ENCODE results near the gene TMUB2. TPM values are rescaled to one million over a fixed set of nuclear protein-coding genes. Genes with fewer than 3 reads are reported as not detected.
"Not testable (repeated sequence)": the region's sequence is repeated elsewhere in the genome, so short reads cannot be mapped to it uniquely, and the experiment has no call there.

The TMUB2 gene
- 19.1 and 25.7 TPM in 2 replicates for total RNA-seq (2014; rRNA removed; shearing (Covaris generic))

GRCh38 chr17:44186307-44187130 lies at the start of gene TMUB2:
Gene TMUB2 (plus strand): TSS chr17:44186972. CDS start chr17:44187709, 737 bp downstream.
- Histone ChIP-seq H3K27me3 (ENCODE audit: control insufficient read depth, insufficient read depth, low read length) (no peaks in the 10 kb centered on the region), H3K36me3 (replicated peaks; ENCODE audit: control insufficient read depth, insufficient read depth, low read length) (peaks cover 13% of the 10 kb centered on the region), H3K4me3 (ENCODE audit: insufficient read depth, low read depth, low read length) (peak within 1 kb of the TSS; percentile 93)
- peak; percentile 100 for DNase-seq

GRCh38 chr17:44137891-44138709 lies 48.7 kb upstream of the TMUB2 start:
- DNase-seq, result peak; percentile 91
- Histone ChIP-seq H3K4me3 (ENCODE audit: insufficient read depth, low read depth, low read length) (peak overlapping the region; percentile 16; the same call in 1 of the 2 replicates), H3K36me3 (replicated peaks; ENCODE audit: control insufficient read depth, insufficient read depth, low read length) (no peaks in the 10 kb centered on the region), H3K27me3 (ENCODE audit: control insufficient read depth, insufficient read depth, low read length) (no peaks in the 10 kb centered on the region)

GRCh38 chr17:44143921-44144320 lies 42.9 kb upstream of the TMUB2 start:
- not testable (repeated sequence) for H3K4me3 ChIP-seq (ENCODE audit: insufficient read depth, low read depth, low read length); DNase-seq; H3K27me3 ChIP-seq (ENCODE audit: control insufficient read depth, insufficient read depth, low read length)
- H3K36me3 ChIP-seq (replicated peaks; ENCODE audit: control insufficient read depth, insufficient read depth, low read length), result peaks cover 26% of the 10 kb centered on the region

- H3K36me3 ChIP-seq (replicated peaks; ENCODE audit: control insufficient read depth, insufficient read depth, low read length), result peaks cover 31% of the 10 kb centered on the region
- no peak for DNase-seq
- H3K27me3 ChIP-seq (ENCODE audit: control insufficient read depth, insufficient read depth, low read length), result no peaks in the 10 kb centered on the region
- no peak overlapping the region for H3K4me3 ChIP-seq (ENCODE audit: insufficient read depth, low read depth, low read length)
These were observed 41.6 kb upstream of the TMUB2 start for GRCh38 chr17:44144966-44145739.

DNA sequence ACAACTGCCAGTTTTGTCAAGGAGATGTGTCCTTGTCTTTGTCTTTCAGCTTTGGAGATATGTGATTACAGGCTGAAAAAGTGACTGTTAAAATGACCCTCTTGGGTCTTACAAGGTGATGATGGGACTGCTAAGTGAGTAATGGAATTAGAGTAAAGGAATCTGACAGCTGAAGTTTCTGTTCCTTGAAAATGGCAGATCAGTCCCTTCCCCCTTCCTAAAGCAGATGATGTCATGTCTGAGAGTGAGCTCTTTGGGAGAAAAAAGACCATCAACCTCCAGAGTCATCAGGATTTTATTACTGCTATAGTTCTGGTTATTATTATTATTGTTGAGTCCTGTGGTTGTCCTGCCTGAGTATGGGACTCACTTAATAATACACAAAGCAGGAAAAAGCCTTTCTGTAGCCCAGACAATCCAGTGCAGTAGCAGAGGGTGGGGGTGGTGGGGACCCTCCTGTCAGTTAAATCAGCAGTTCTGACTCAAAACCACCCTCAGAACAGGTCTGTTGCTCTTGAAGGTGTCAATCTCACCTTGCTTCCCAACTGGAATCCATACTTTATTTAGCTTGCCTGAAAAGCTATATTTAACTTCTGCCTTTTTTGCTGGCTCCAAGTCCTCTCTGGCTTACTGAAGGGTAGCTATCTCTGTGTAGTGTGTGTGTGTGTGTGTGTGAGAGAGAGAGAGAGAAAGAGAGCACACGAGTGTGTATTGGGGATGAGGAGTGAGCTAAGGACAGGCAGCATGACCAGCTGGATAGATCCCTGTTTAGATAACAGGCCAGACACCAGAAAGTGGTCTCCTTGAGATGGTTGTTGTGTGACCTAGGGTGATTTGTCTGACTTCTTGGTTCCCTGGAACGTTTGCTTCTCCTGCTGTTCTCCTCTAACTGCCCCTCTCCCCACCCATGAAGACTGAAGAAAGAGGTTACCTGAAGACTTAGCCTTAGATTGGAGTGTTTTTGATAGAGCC lies 40.1 kb upstream of the TMUB2 start:
- H3K27me3 ChIP-seq (ENCODE audit: control insufficient read depth, insufficient read depth, low read length), result no peaks in the 10 kb centered on the region
- no peak for DNase-seq
- H3K36me3 ChIP-seq (replicated peaks; ENCODE audit: control insufficient read depth, insufficient read depth, low read length), result peaks cover 32% of the 10 kb centered on the region
- no peak overlapping the region for H3K4me3 ChIP-seq (ENCODE audit: insufficient read depth, low read depth, low read length)

GRCh38 chr17:44147812-44148211 lies 39.0 kb upstream of the TMUB2 start:
- no peak overlapping the region for H3K4me3 ChIP-seq (ENCODE audit: insufficient read depth, low read depth, low read length)
- H3K27me3 ChIP-seq (ENCODE audit: control insufficient read depth, insufficient read depth, low read length), result no peaks in the 10 kb centered on the region
- H3K36me3 ChIP-seq (replicated peaks; ENCODE audit: control insufficient read depth, insufficient read depth, low read length), result peaks cover 38% of the 10 kb centered on the region
- DNase-seq, result no peak

DNA sequence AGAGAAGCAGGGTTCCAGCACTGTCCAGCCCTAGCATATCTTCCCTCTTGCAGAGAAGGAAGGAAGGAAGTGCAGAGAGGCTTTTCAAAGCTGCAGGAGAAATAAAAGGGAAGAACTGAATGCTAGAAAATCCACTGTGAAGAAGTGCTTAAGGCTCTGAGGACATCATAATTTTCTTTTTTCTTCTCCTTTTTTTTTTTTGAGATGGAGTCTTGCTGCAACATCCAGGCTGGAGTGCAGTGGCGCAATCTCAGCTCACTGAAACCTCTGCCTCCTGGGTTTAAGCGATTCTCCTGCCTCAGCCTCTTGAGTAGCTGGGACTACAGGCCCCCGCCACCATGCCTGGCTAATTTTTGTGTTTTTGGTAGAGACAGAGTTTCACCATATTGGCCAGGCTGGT lies 37.7 kb upstream of the TMUB2 start:
- H3K36me3 ChIP-seq (replicated peaks; ENCODE audit: control insufficient read depth, insufficient read depth, low read length), result peaks cover 38% of the 10 kb centered on the region
- not testable (repeated sequence) for H3K27me3 ChIP-seq (ENCODE audit: control insufficient read depth, insufficient read depth, low read length); DNase-seq

GRCh38 chr17:44149750-44150329 lies 36.9 kb upstream of the TMUB2 start:
- Histone ChIP-seq H3K36me3 (replicated peaks; ENCODE audit: control insufficient read depth, insufficient read depth, low read length) (peaks cover 41% of the 10 kb centered on the region), H3K4me3 (ENCODE audit: insufficient read depth, low read depth, low read length) (no peak overlapping the region), H3K27me3 (ENCODE audit: control insufficient read depth, insufficient read depth, low read length) (no peaks in the 10 kb centered on the region)
- DNase-seq, result no peak

More for the DNA sequence above, 37.7 kb upstream of the TMUB2 start:
- H3K4me3 ChIP-seq (ENCODE audit: insufficient read depth, low read depth, low read length), result not testable (repeated sequence)

GRCh38 chr17:44152875-44153274 lies 33.9 kb upstream of the TMUB2 start:
- Histone ChIP-seq H3K4me3 (ENCODE audit: insufficient read depth, low read depth, low read length) (no peak overlapping the region), H3K36me3 (replicated peaks; ENCODE audit: control insufficient read depth, insufficient read depth, low read length) (peaks cover 36% of the 10 kb centered on the region), H3K27me3 (ENCODE audit: control insufficient read depth, insufficient read depth, low read length) (no peaks in the 10 kb centered on the region)
- DNase-seq, result no peak

DNA sequence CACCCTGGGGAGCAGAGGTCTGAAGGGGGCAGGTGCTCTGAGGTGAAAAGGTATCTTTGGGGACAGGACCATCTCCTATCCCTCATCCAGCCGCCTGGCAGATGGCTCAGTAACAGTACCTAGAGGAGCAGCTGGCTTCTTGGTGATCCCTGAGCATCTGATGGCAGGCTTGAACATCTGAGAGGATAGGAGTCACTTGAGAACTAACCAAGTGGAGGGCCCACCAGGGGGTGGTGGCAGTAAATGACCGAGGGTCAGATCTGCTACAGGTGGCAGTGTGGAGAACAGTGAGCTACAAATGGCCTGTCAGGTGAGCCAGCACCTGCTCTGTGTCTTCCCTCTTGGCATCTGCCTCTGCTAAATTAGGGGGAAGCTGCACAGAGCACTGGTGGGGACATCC lies 31.3 kb upstream of the TMUB2 start:
- H3K36me3 ChIP-seq (replicated peaks; ENCODE audit: control insufficient read depth, insufficient read depth, low read length), result peaks cover 32% of the 10 kb centered on the region
- H3K4me3 ChIP-seq (ENCODE audit: insufficient read depth, low read depth, low read length), result no peak overlapping the region
- no peaks in the 10 kb centered on the region for H3K27me3 ChIP-seq (ENCODE audit: control insufficient read depth, insufficient read depth, low read length)
- no peak for DNase-seq

DNA sequence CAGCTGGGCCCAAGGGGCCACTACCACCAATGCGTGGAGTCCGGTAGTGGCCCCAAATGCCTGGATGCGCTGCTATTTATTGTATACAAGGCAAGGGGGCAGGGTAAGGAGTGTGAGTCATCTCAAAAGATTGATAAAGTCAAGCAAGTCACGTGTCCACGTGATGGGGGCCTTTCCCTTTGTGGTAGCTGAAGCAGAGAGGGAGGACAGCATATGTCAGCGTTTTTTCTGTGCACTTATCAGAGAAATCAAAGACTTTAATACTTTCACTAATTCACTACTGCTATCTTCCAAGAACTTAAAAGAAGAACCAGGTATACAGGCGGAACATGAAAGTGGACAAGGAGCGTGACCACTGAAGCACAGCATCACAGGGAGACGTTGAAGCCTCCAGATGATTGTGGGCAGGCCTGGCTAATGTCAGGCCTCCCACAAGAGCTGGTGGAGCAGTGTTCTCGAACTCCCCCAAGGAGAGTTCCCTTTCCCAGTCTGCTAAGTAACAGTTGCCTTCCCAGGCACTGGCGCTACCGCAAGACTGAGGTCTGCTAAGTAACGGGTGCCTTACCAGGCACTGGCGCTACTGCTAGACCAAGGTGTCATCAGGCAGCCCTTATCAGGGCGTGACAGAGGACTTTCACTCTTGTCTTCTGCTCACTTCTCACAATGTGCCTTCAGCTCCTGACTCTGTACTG lies 27.1 kb upstream of the TMUB2 start:
- Histone ChIP-seq H3K36me3 (replicated peaks; ENCODE audit: control insufficient read depth, insufficient read depth, low read length) (peaks cover 35% of the 10 kb centered on the region), H3K4me3 (ENCODE audit: insufficient read depth, low read depth, low read length) (no peak overlapping the region), H3K27me3 (ENCODE audit: control insufficient read depth, insufficient read depth, low read length) (no peaks in the 10 kb centered on the region)
- DNase-seq, result no peak

DNA sequence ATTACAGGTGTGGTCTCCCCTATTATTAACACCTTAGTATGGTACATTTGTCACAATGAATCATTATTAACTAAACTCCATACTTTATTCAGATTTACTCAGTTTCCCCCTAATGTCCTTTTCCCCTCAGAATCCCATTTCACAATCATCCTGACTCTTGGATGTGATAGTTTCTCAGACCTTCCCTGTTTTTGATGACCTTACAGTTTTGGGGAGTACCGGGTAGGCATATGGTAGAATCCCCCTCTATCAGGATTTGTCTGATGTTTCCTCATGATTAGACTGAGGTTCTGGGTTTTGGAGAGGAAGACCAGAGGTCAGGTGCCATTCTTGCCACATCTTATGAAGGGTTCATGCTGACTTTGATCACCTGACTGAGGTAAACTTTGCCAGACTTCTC lies 22.3 kb upstream of the TMUB2 start:
- peaks cover 16% of the 10 kb centered on the region for H3K36me3 ChIP-seq (replicated peaks; ENCODE audit: control insufficient read depth, insufficient read depth, low read length)
- DNase-seq, result no peak
- no peaks in the 10 kb centered on the region for H3K27me3 ChIP-seq (ENCODE audit: control insufficient read depth, insufficient read depth, low read length)
- H3K4me3 ChIP-seq (ENCODE audit: insufficient read depth, low read depth, low read length), result no peak overlapping the region

All from H7 (cell line).